IMR-90 (cell line): ENCODE measurements around the gene ITPK1. TPM values are rescaled to one million over a fixed set of nuclear protein-coding genes. Genes with fewer than 3 reads are reported as not detected.

ENCODE experiments used
- ATAC-seq: fragments of 200-7000 bp; cut with Tn5 transposase; 2 replicates; pipeline ENCODE4 v1.9.1; 2020; ENCODE audit warnings: low read depth, mild to moderate bottlenecking, moderate library complexity
- BruUV-seq: library from RNA; stranded (reverse); fragments of 400-500 nt; replicated peaks from 2 replicates; lab custom pipeline; 2021; lab: Mats Ljungman, UMichigan
- CTCF ChIA-PET: fragments of 300-600 bp; formaldehyde crosslinking; extraction: SDS; loops from one replicate; lab custom pipeline; 2021; ENCODE audit warnings: antibody characterized with exemption; lab: Yijun Ruan, JAX
- POLR2A ChIA-PET: fragments of 300-600 bp; sonication (Branson Sonifier 250); formaldehyde crosslinking; loops from one replicate; lab custom pipeline; 2022; ENCODE audit warnings: antibody characterized with exemption; ENCODE audit not compliant: unreplicated experiment; lab: Charles Lee
- DNase-seq: peaks from one replicate; pipeline ENCODE4 v3.0.0; 2013
- H2AFZ ChIP-seq: replicated peaks from 2 replicates; pipeline ENCODE3; 2013; ENCODE audit warnings: low read length, mild to moderate bottlenecking; ENCODE audit not compliant: poor library complexity
- H2AK5ac ChIP-seq: 2 replicates; pipeline ENCODE4 v1.6.1; 2013; ENCODE audit warnings: low read depth, low read length, inconsistent platforms
- H2AK9ac ChIP-seq: replicated peaks from 2 replicates; pipeline ENCODE3; 2013; ENCODE audit warnings: mild to moderate bottlenecking, low read depth, low read length, moderate library complexity; ENCODE audit not compliant: poor library complexity
- H2BK120ac ChIP-seq: 2 replicates; pipeline ENCODE4 v1.6.1; 2013; ENCODE audit warnings: low read depth, low read length, inconsistent platforms
- H2BK15ac ChIP-seq: 3 replicates; pipeline ENCODE4 v1.6.1; 2013; ENCODE audit warnings: low read depth, low read length, inconsistent platforms
- H2BK20ac ChIP-seq: 2 replicates; pipeline ENCODE4 v1.6.1; 2013; ENCODE audit warnings: low read depth, mild to moderate bottlenecking, inconsistent platforms, low read length, moderate library complexity
- H2BK5ac ChIP-seq: 2 replicates; pipeline ENCODE4 v1.6.1; 2013; ENCODE audit warnings: mild to moderate bottlenecking, low read depth, low read length, inconsistent platforms; ENCODE audit not compliant: poor library complexity, severe bottlenecking
- H3K14ac ChIP-seq: replicated peaks from 2 replicates; pipeline ENCODE4 v1.6.1; 2013; ENCODE audit warnings: low read depth, low read length, inconsistent platforms
- H3K18ac ChIP-seq: 2 replicates; pipeline ENCODE4 v1.6.1; 2013; ENCODE audit warnings: low read depth, low read length, control low read depth
- H3K23ac ChIP-seq: 2 replicates; pipeline ENCODE4 v1.6.1; 2013; ENCODE audit warnings: low read depth, low read length, inconsistent platforms
- H3K27ac ChIP-seq: 2 replicates; pipeline ENCODE4 v1.5.1; 2013; ENCODE audit warnings: mild to moderate bottlenecking, control low read depth, low read length; ENCODE audit not compliant: insufficient read depth
- H3K27me3 ChIP-seq: 2 replicates; pipeline ENCODE4 v1.6.1; 2013; ENCODE audit warnings: low read length; ENCODE audit not compliant: control insufficient read depth, insufficient read depth
- H3K36me3 ChIP-seq: 2 replicates; pipeline ENCODE4 v1.6.1; 2013; ENCODE audit warnings: low read length, mixed read lengths; ENCODE audit not compliant: control insufficient read depth, insufficient read depth
- H3K4ac ChIP-seq: 2 replicates; pipeline ENCODE4 v1.6.1; 2013; ENCODE audit warnings: low read depth, low read length, inconsistent platforms
- H3K4me1 ChIP-seq: 2 replicates; pipeline ENCODE4 v1.6.1; 2013; ENCODE audit warnings: low read length, mixed read lengths; ENCODE audit not compliant: control insufficient read depth, insufficient read depth
- H3K4me2 ChIP-seq: 2 replicates; pipeline ENCODE4 v1.6.1; 2013; ENCODE audit warnings: low read depth, mild to moderate bottlenecking, control low read depth, low read length, moderate library complexity
- H3K4me3 ChIP-seq: 2 replicates; pipeline ENCODE4 v1.5.1; 2013; ENCODE audit warnings: low read depth, mild to moderate bottlenecking, control low read depth, low read length, moderate library complexity; ENCODE audit not compliant: insufficient read depth
- H3K56ac ChIP-seq: 2 replicates; pipeline ENCODE4 v1.6.1; 2013; ENCODE audit warnings: low read length, inconsistent platforms; ENCODE audit not compliant: insufficient read depth; ENCODE audit errors: extremely low read depth
- H3K79me1 ChIP-seq, 2 experiments: 2 replicates each; pipeline ENCODE4 v1.6.1; 2013; ENCODE audit warnings: low read length in 2 of 2, inconsistent platforms in 1 of 2, low read depth in 1 of 2
- H3K9ac ChIP-seq: 2 replicates; pipeline ENCODE4 v1.6.1; 2013; ENCODE audit warnings: low read depth, low read length, control low read depth
- H3K9me1 ChIP-seq: 2 replicates; pipeline ENCODE4 v1.6.1; 2013; ENCODE audit warnings: low read length, inconsistent platforms; ENCODE audit not compliant: insufficient read depth
- H3K9me3 ChIP-seq: 2 replicates; pipeline ENCODE4 v1.6.1; 2013; ENCODE audit warnings: low read length; ENCODE audit not compliant: control insufficient read depth, insufficient read depth
- H4K20me1 ChIP-seq: 2 replicates; pipeline ENCODE4 v1.6.1; 2013; ENCODE audit warnings: low read length, inconsistent platforms; ENCODE audit not compliant: insufficient read depth
- H4K5ac ChIP-seq: 2 replicates; pipeline ENCODE4 v1.6.1; 2013; ENCODE audit warnings: mild to moderate bottlenecking, low read depth, low read length, control low read depth
- H4K8ac ChIP-seq, 2 experiments: 2 replicates each; pipeline ENCODE4 v1.6.1; 2013; ENCODE audit warnings: low read depth in 2 of 2, low read length in 2 of 2, control low read depth in 1 of 2, inconsistent platforms in 1 of 2
- H4K91ac ChIP-seq: 2 replicates; pipeline ENCODE4 v1.6.1; 2013; ENCODE audit warnings: low read depth, low read length, inconsistent platforms; ENCODE audit not compliant: insufficient read depth
- BHLHE40 ChIP-seq: fragments of 150-350 bp; IDR thresholded peaks from 2 replicates; pipeline ENCODE4 v1.6.1; 2016; ENCODE audit warnings: mild to moderate bottlenecking, low read depth, low read length
- CEBPB ChIP-seq: IDR thresholded peaks from 2 replicates; pipeline ENCODE4 v1.6.1; 2012; ENCODE audit warnings: low read depth, low read length, improper control_type of control experiment
- CHD1 ChIP-seq: IDR thresholded peaks from 2 replicates; pipeline ENCODE4 v1.6.1; 2012; ENCODE audit warnings: low read depth, low read length, improper control_type of control experiment
- CTCF ChIP-seq: conservative IDR thresholded peaks from 2 replicates; pipeline ENCODE4 v1.5.1; 2012; ENCODE audit warnings: mild to moderate bottlenecking, low read depth, low read length, improper control_type of control experiment
- ELK1 ChIP-seq: fragments of 150-350 bp; IDR thresholded peaks from 2 replicates; pipeline ENCODE4 v1.6.1; 2016; ENCODE audit warnings: low read depth, mild to moderate bottlenecking, low read length, moderate library complexity, borderline replicate concordance
- FOS ChIP-seq: fragments of 150-350 bp; IDR thresholded peaks from 2 replicates; pipeline ENCODE4 v1.6.1; 2016; ENCODE audit warnings: low read depth, low read length
- MAFK ChIP-seq: IDR thresholded peaks from 2 replicates; pipeline ENCODE4 v1.6.1; 2012; ENCODE audit warnings: low read depth, low read length, improper control_type of control experiment
- MAZ ChIP-seq: IDR thresholded peaks from 2 replicates; pipeline ENCODE4 v1.6.1; 2012; ENCODE audit warnings: low read depth, mild to moderate bottlenecking, low read length, improper control_type of control experiment, moderate library complexity, borderline replicate concordance
- MXI1 ChIP-seq: IDR thresholded peaks from 2 replicates; pipeline ENCODE4 v1.6.1; 2012; ENCODE audit warnings: low read depth, mild to moderate bottlenecking, low read length, moderate library complexity, borderline replicate concordance
- NFE2L2 ChIP-seq: fragments of 150-350 bp; IDR thresholded peaks from 2 replicates; pipeline ENCODE4 v1.6.1; 2016; ENCODE audit warnings: low read depth, mild to moderate bottlenecking, low read length
- POLR2A ChIP-seq: IDR thresholded peaks from 2 replicates; pipeline ENCODE4 v1.6.1; 2012; ENCODE audit warnings: mild to moderate bottlenecking, low read depth, low read length
- RAD21 ChIP-seq: IDR thresholded peaks from 2 replicates; pipeline ENCODE4 v1.6.1; 2012; ENCODE audit warnings: low read length, improper control_type of control experiment
- RCOR1 ChIP-seq: IDR thresholded peaks from 2 replicates; pipeline ENCODE4 v1.6.1; 2012; ENCODE audit warnings: mild to moderate bottlenecking, low read length, improper control_type of control experiment; ENCODE audit not compliant: insufficient replicate concordance
- RFX5 ChIP-seq: IDR thresholded peaks from 2 replicates; pipeline ENCODE4 v1.8.0; 2012; ENCODE audit warnings: low read depth, mild to moderate bottlenecking, low read length, moderate library complexity
- SMC3 ChIP-seq: fragments of 150-350 bp; IDR thresholded peaks from 2 replicates; pipeline ENCODE4 v1.6.1; 2016; ENCODE audit warnings: low read depth, mild to moderate bottlenecking, antibody characterized with exemption, low read length, moderate library complexity
- USF2 ChIP-seq: fragments of 150-350 bp; IDR thresholded peaks from 2 replicates; pipeline ENCODE4 v1.6.1; 2017; ENCODE audit warnings: mild to moderate bottlenecking, antibody characterized with exemption, low read length, low read depth
- WGBS, 2 experiments: methylation state at CpG; one replicate each; pipeline versions ENCODE4 v1.1.5 to v1.1.7; 2013; ENCODE audit warnings: missing lambda C conversion rate in 2 of 2; ENCODE audit not compliant: insufficient read length in 1 of 2; ENCODE audit errors: extremely low coverage in 2 of 2; 5-methylcytosine and 5-hydroxymethylcytosine counted together
- dilution Hi-C: fragments of 300-500 bp; cut with HindIII; formaldehyde crosslinking; loops from one replicate; pipeline ENCODE4 v1.14.3; 2018; ENCODE audit warnings: low sequenced_read_pairs; ENCODE audit not compliant: unreplicated experiment
- in situ Hi-C: fragments of 300-500 bp; cut with MboI; formaldehyde crosslinking; loops from 3 replicates; pipeline ENCODE4 v1.14.3; 2019; ENCODE audit warnings: low sequenced_read_pairs, inconsistent platforms, mixed read lengths
- intact Hi-C: fragments of 100-400 bp; cut with micrococcal nuclease; formaldehyde crosslinking; loops from 2 replicates; pipeline ENCODE4 v1.10.0; 2022
- polyA plus RNA-seq, 3 experiments: library from polyadenylated mRNA; depleted of rRNA; stranded (reverse); fragments of >200 nt; gene quantifications; 2 replicates each; pipeline ENCODE4 v1.2.3, GENCODE V29; 2012; ENCODE audit warnings: low replicate concordance in 1 of 3
- total RNA-seq: library from RNA; depleted of rRNA; stranded (reverse); fragments of >200 nt; gene quantifications from 2 replicates; pipeline ENCODE4 v1.2.3, GENCODE V29; 2012

The ITPK1 gene
- total and polyA plus RNA-seq, 2 of the 4 experiments (the other 2 are of a cell fraction): 21.7 to 26.9 TPM

- H3K4ac ChIP-seq: no peak overlapping the region
- dilution Hi-C loops (no loop called here), intact Hi-C loops (no loop called here), in situ Hi-C loops (no loop called here)
- no peaks in the 10 kb centered on the region for H4K20me1 ChIP-seq
- no peak overlapping the region for H4K8ac ChIP-seq
- BruUV-seq: no TSS peak
- CTCF ChIA-PET: no interaction called here
- H3K36me3 ChIP-seq: no peaks in the 10 kb centered on the region
- no peak overlapping the region for H3K56ac ChIP-seq
- H3K79me1 ChIP-seq: no peaks in the 10 kb centered on the region; a peak in 1 of 4 replicates
- H3K23ac ChIP-seq: no peak overlapping the region
- H3K4me3 ChIP-seq: no peak overlapping the region
- no peak overlapping the region for H2BK20ac ChIP-seq
- H3K27ac ChIP-seq: no peak overlapping the region
- H3K9me1 ChIP-seq: no peaks in the 10 kb centered on the region; the same call in 1 of the 2 replicates
- no peak overlapping the region for H2BK15ac ChIP-seq
- no peak for DNase-seq
- TF ChIP-seq RCOR1 (no peak), FOS (no peak), RFX5 (no peak), RAD21 (no peak), NFE2L2 (no peak), MXI1 (no peak), USF2 (no peak), CHD1 (no peak), POLR2A (no peak), CEBPB (no peak), BHLHE40 (no peak), MAZ (no peak), SMC3 (no peak), ELK1 (no peak), MAFK (no peak), CTCF (no peak)
- no peak overlapping the region for H2BK120ac ChIP-seq
- H2BK5ac ChIP-seq: no peak overlapping the region
- POLR2A ChIA-PET: no interaction called here
- no peak overlapping the region for H2AFZ ChIP-seq
- H4K91ac ChIP-seq: no peak overlapping the region
- WGBS, 2 experiments: 83% methylated on average over 2 of the region's 9 CpGs; no CpG with 5 or more reads in 1 of the 2 experiments
- no peak overlapping the region for H4K5ac ChIP-seq
- ATAC-seq: no peak
- H2AK5ac ChIP-seq: no peak overlapping the region
- no peak overlapping the region for H2AK9ac ChIP-seq
- no peak overlapping the region for H3K14ac ChIP-seq
- no peak overlapping the region for H3K9ac ChIP-seq
- H3K9me3 ChIP-seq: no peaks in the 10 kb centered on the region
- H3K4me1 ChIP-seq: peaks cover 6% of the 10 kb centered on the region; the same call in 1 of the 2 replicates
- no peak overlapping the region for H3K4me2 ChIP-seq
- no peak overlapping the region for H3K18ac ChIP-seq
- H3K27me3 ChIP-seq: peaks cover 3% of the 10 kb centered on the region; the same call in 1 of the 2 replicates
Observed at GRCh38 chr14:93025055-93025454, 90.7 kb downstream of the ITPK1 start.
